Measurements from ENCODE around the gene UBE2E1.

UBE2E1 gene

GRCh38 chr3:23809840-23810342, 4.1 kb downstream of the UBE2E1 start:
- Histone ChIP-seq H3K27ac (ENCODE audit: low read length) (no peak overlapping the region), H3K9me3 (ENCODE audit: insufficient read depth, low read depth, low read length) (no peaks in the 10 kb centered on the region), H3K4me1 (ENCODE audit: insufficient read depth, low read length) (peaks cover 28% of the 10 kb centered on the region; the same call in 1 of the 2 replicates), H3K27me3 (ENCODE audit: insufficient read depth, low read length) (peaks cover 4% of the 10 kb centered on the region; the same call in 1 of the 2 replicates), H3K9ac (ENCODE audit: low read depth, low read length) (peak overlapping the region; percentile 86), H3K36me3 (ENCODE audit: insufficient read depth, low read depth, low read length) (peaks cover 35% of the 10 kb centered on the region), H3K4me3 (ENCODE audit: low read length) (peak overlapping the region; percentile 80)

DNA sequence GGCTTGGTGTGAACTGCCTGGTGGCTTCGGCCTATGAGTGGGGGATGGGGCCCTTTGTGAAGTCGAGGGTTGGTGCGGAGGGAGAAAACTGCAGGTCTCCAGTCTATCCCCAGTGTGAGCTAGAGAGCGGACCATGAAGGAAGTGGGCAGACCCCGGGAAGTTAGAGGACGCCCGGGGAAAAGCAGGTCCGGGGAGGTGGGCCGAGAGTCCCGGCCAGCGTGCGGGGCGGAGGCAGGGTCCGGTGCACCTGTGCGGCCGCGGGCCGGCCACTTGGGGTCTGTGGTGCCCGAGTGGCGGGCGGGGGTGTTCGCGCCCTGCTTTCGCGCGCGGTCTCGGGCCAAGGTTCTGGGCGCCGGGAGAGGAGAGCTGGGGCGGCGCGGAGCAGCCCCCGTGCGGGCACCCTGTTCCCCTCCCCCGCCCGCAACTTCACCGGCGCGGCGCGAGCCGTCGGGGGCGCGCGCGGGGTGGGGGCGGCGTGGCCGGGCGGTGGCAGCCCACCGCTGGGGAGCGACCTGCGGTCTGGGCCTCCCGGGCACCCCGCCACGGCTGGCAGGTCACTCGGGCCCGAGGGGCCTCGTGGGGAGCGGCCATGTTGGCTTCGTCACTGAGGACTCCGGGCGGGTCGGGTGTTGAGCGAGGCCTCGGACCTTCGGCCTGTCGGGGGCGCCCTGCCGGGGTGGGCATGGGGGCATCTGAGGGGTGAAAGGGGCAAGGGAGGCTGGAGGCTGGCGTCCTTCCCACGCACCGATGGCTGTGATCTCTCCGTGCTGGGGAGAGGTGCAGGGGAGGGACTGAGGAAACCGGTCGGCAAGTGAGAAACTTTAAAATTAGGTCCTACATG, 4.8 kb downstream of the UBE2E1 start:
- Histone ChIP-seq H3K4me3 (ENCODE audit: low read length) (peak overlapping the region; percentile 80), H3K9me3 (ENCODE audit: insufficient read depth, low read depth, low read length) (no peaks in the 10 kb centered on the region), H3K27ac (ENCODE audit: low read length) (peak overlapping the region; percentile 25), H3K27me3 (ENCODE audit: insufficient read depth, low read length) (no peaks in the 10 kb centered on the region), H3K9ac (ENCODE audit: low read depth, low read length) (peak overlapping the region; percentile 86), H3K4me1 (ENCODE audit: insufficient read depth, low read length) (peaks cover 25% of the 10 kb centered on the region; the same call in 1 of the 2 replicates), H3K36me3 (ENCODE audit: insufficient read depth, low read depth, low read length) (peaks cover 38% of the 10 kb centered on the region)

- Histone ChIP-seq H3K9me3 (ENCODE audit: insufficient read depth, low read depth, low read length) (no peaks in the 10 kb centered on the region), H3K4me1 (ENCODE audit: insufficient read depth, low read length) (peaks cover 25% of the 10 kb centered on the region; the same call in 1 of the 2 replicates), H3K36me3 (ENCODE audit: insufficient read depth, low read depth, low read length) (peaks cover 44% of the 10 kb centered on the region), H3K9ac (ENCODE audit: low read depth, low read length) (peak overlapping the region; percentile 86), H3K27me3 (ENCODE audit: insufficient read depth, low read length) (no peaks in the 10 kb centered on the region), H3K27ac (ENCODE audit: low read length) (peak overlapping the region; percentile 25), H3K4me3 (ENCODE audit: low read length) (peak overlapping the region; percentile 80)
Observed at GRCh38 chr3:23811185-23811527, 5.4 kb downstream of the UBE2E1 start.

- no peak overlapping the region for H3K27ac ChIP-seq (ENCODE audit: low read length)
- peaks cover 45% of the 10 kb centered on the region for H3K36me3 ChIP-seq (ENCODE audit: insufficient read depth, low read depth, low read length)
- H3K9ac ChIP-seq (ENCODE audit: low read depth, low read length), result no peak overlapping the region
- H3K4me3 ChIP-seq (ENCODE audit: low read length), result peak overlapping the region; percentile 80
- no peaks in the 10 kb centered on the region for H3K9me3 ChIP-seq (ENCODE audit: insufficient read depth, low read depth, low read length)
- no peaks in the 10 kb centered on the region for H3K27me3 ChIP-seq (ENCODE audit: insufficient read depth, low read length)
- H3K4me1 ChIP-seq (ENCODE audit: insufficient read depth, low read length), result peaks cover 25% of the 10 kb centered on the region; the same call in 1 of the 2 replicates
Observed at GRCh38 chr3:23811919-23812318, 6.2 kb downstream of the UBE2E1 start.

DNA sequence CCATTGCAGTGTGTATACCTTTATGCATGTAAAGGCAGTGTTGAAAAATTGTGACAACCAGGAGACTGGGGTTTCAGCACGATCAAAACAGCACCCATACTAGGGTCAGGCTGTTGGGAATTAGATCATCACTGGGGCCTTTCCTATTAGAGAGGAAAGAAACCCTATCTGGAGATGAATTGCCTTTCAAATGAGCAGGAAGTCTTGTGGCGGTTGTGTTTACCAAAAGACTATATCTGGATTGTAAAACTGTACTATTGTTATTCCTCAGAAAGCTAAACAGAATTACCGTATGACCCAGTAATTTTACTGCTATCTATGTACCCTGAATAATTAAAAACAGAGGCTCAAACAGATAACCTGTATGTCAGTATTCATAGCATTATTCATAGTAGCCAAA, 10.1 kb downstream of the UBE2E1 start:
- no peak overlapping the region for H3K9ac ChIP-seq (ENCODE audit: low read depth, low read length)
- no peaks in the 10 kb centered on the region for H3K27me3 ChIP-seq (ENCODE audit: insufficient read depth, low read length)
- H3K36me3 ChIP-seq (ENCODE audit: insufficient read depth, low read depth, low read length), result peaks cover 36% of the 10 kb centered on the region
- no peak overlapping the region for H3K27ac ChIP-seq (ENCODE audit: low read length)
- H3K4me3 ChIP-seq (ENCODE audit: low read length), result no peak overlapping the region
- H3K4me1 ChIP-seq (ENCODE audit: insufficient read depth, low read length), result peaks cover 19% of the 10 kb centered on the region; the same call in 1 of the 2 replicates
- no peaks in the 10 kb centered on the region for H3K9me3 ChIP-seq (ENCODE audit: insufficient read depth, low read depth, low read length)

- Histone ChIP-seq H3K9me3 (ENCODE audit: insufficient read depth, low read depth, low read length) (no peaks in the 10 kb centered on the region), H3K4me1 (ENCODE audit: insufficient read depth, low read length) (peaks cover 18% of the 10 kb centered on the region), H3K9ac (ENCODE audit: low read depth, low read length) (no peak overlapping the region), H3K27ac (ENCODE audit: low read length) (no peak overlapping the region), H3K27me3 (ENCODE audit: insufficient read depth, low read length) (no peaks in the 10 kb centered on the region), H3K4me3 (ENCODE audit: low read length) (no peak overlapping the region), H3K36me3 (ENCODE audit: insufficient read depth, low read depth, low read length) (peaks cover 36% of the 10 kb centered on the region)
Observed at GRCh38 chr3:23816721-23817120, 11.0 kb downstream of the UBE2E1 start.

- no peak overlapping the region for H3K4me3 ChIP-seq (ENCODE audit: low read length)
- no peak overlapping the region for H3K27ac ChIP-seq (ENCODE audit: low read length)
- no peak overlapping the region for H3K9ac ChIP-seq (ENCODE audit: low read depth, low read length)
- peaks cover 29% of the 10 kb centered on the region for H3K36me3 ChIP-seq (ENCODE audit: insufficient read depth, low read depth, low read length)
- H3K4me1 ChIP-seq (ENCODE audit: insufficient read depth, low read length), result peaks cover 18% of the 10 kb centered on the region
- H3K9me3 ChIP-seq (ENCODE audit: insufficient read depth, low read depth, low read length), result no peaks in the 10 kb centered on the region
- H3K27me3 ChIP-seq (ENCODE audit: insufficient read depth, low read length), result no peaks in the 10 kb centered on the region
Observed at GRCh38 chr3:23817508-23818223, 11.9 kb downstream of the UBE2E1 start.

- Histone ChIP-seq H3K36me3 (ENCODE audit: insufficient read depth, low read depth, low read length) (peaks cover 20% of the 10 kb centered on the region; the same call in 1 of the 2 replicates), H3K4me1 (ENCODE audit: insufficient read depth, low read length) (peaks cover 36% of the 10 kb centered on the region), H3K9me3 (ENCODE audit: insufficient read depth, low read depth, low read length) (no peaks in the 10 kb centered on the region), H3K27ac (ENCODE audit: low read length) (no peak overlapping the region), H3K4me3 (ENCODE audit: low read length) (no peak overlapping the region), H3K9ac (ENCODE audit: low read depth, low read length) (no peak overlapping the region), H3K27me3 (ENCODE audit: insufficient read depth, low read length) (no peaks in the 10 kb centered on the region)
Observed at GRCh38 chr3:23819599-23820360, 14.0 kb downstream of the UBE2E1 start.

- H3K9me3 ChIP-seq (ENCODE audit: insufficient read depth, low read depth, low read length), result no peaks in the 10 kb centered on the region
- peaks cover 13% of the 10 kb centered on the region; the same call in 1 of the 2 replicates for H3K36me3 ChIP-seq (ENCODE audit: insufficient read depth, low read depth, low read length)
- H3K27me3 ChIP-seq (ENCODE audit: insufficient read depth, low read length), result no peaks in the 10 kb centered on the region
- H3K4me1 ChIP-seq (ENCODE audit: insufficient read depth, low read length), result peaks cover 39% of the 10 kb centered on the region
- no peak overlapping the region for H3K9ac ChIP-seq (ENCODE audit: low read depth, low read length)
- no peak overlapping the region for H3K4me3 ChIP-seq (ENCODE audit: low read length)
- H3K27ac ChIP-seq (ENCODE audit: low read length), result no peak overlapping the region
Observed at GRCh38 chr3:23820888-23821287, 15.1 kb downstream of the UBE2E1 start.

DNA sequence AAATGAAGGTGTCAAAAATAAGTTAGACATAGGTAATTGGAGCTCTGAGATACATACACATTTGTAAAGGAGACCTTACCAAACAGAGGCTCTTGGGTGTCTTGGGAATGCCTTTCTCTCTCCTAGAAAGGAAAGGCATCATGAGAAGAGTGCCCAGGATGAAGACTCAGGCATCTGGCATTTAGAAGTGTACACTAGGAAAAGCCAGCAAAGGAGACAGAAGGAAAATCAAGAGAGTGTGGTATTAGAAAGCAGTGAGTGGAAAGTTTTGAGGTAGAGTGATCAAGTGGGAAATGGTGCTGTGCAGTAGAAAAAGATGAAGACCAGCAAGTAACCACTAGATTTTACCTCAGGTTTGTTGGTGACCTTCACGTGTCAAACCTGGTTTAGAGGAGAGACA, 16.1 kb downstream of the UBE2E1 start:
- H3K4me1 ChIP-seq (ENCODE audit: insufficient read depth, low read length), result peaks cover 42% of the 10 kb centered on the region
- no peak overlapping the region for H3K4me3 ChIP-seq (ENCODE audit: low read length)
- no peak overlapping the region for H3K27ac ChIP-seq (ENCODE audit: low read length)
- H3K9me3 ChIP-seq (ENCODE audit: insufficient read depth, low read depth, low read length), result no peaks in the 10 kb centered on the region
- H3K9ac ChIP-seq (ENCODE audit: low read depth, low read length), result no peak overlapping the region
- peaks cover 9% of the 10 kb centered on the region; the same call in 1 of the 2 replicates for H3K36me3 ChIP-seq (ENCODE audit: insufficient read depth, low read depth, low read length)
- no peaks in the 10 kb centered on the region for H3K27me3 ChIP-seq (ENCODE audit: insufficient read depth, low read length)

DNA sequence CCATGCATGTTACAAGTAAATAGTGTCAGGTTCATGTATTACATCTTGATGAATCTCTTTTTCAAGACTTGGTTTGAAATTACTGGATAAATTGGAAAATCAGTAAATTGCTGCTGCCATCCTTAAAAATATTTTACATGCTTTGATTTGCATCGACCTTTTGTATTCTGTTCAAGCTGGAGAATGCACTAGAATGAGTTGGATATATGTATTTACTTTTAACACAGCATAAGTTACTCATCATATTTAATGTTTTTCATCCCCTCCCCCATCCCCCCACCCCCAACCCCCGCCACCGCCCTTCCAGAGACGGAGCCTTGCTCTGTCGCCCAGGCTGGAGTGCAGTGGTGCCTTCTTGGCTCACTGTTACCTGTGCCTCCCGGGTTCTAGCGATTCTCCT, 16.8 kb downstream of the UBE2E1 start:
- Histone ChIP-seq H3K9me3 (ENCODE audit: insufficient read depth, low read depth, low read length) (no peaks in the 10 kb centered on the region), H3K4me3 (ENCODE audit: low read length) (no peak overlapping the region), H3K9ac (ENCODE audit: low read depth, low read length) (no peak overlapping the region), H3K36me3 (ENCODE audit: insufficient read depth, low read depth, low read length) (peaks cover 9% of the 10 kb centered on the region; the same call in 1 of the 2 replicates), H3K4me1 (ENCODE audit: insufficient read depth, low read length) (peaks cover 45% of the 10 kb centered on the region), H3K27ac (ENCODE audit: low read length) (no peak overlapping the region), H3K27me3 (ENCODE audit: insufficient read depth, low read length) (no peaks in the 10 kb centered on the region)

Data from iPS-20b (cell line).